Naive thymus-derived CD4-positive, alpha-beta T cell (primary cell): ENCODE measurements around the gene PTPRN2. TPM values are rescaled to one million over a fixed set of nuclear protein-coding genes. Genes with fewer than 3 reads are reported as not detected.
"Not testable (repeated sequence)": the region's sequence is repeated elsewhere in the genome, so short reads cannot be mapped to it uniquely, and the experiment has no call there.

ENCODE experiments used
- ATAC-seq: fragments of 150-1000 bp; cut with Tn5 transposase; 2 replicates; pipeline ENCODE4 v1.10.0; 2021; ENCODE audit warnings: mild to moderate bottlenecking, moderate library complexity
- CTCF ChIA-PET: fragments of 350-600 bp; sonication (Branson Sonifier 250); formaldehyde crosslinking; loops from one replicate; lab custom pipeline; 2021; ENCODE audit warnings: antibody characterized with exemption; lab: Charles Lee
- POLR2A ChIA-PET: fragments of 350-600 bp; sonication (Branson Sonifier 250); formaldehyde crosslinking; loops from one replicate; lab custom pipeline; 2021; ENCODE audit warnings: antibody characterized with exemption, inconsistent platforms; lab: Charles Lee
- DNase-seq, 9 donors: peaks; one replicate each; pipeline versions ENCODE4 v3.0.0 to v3.0.0-alpha.2; 2020 to 2022; ENCODE audit warnings: mixed read lengths in 1 of 9
- H3K27ac ChIP-seq: one replicate; pipeline ENCODE4 v1.7.0; 2013; ENCODE audit warnings: mild to moderate bottlenecking, low read depth, low read length, moderate library complexity
- H3K27me3 ChIP-seq, 2 donors: one replicate each; pipeline ENCODE4 v1.7.0; 2013; ENCODE audit warnings: low read length in 2 of 2, mild to moderate bottlenecking in 2 of 2, moderate library complexity in 2 of 2; ENCODE audit not compliant: control insufficient read depth in 2 of 2, insufficient read depth in 2 of 2
- H3K36me3 ChIP-seq, 3 experiments: 1 replicate in 2 of 3; 2 replicates in 1 of 3; pipeline ENCODE4 v1.7.0; 2013; ENCODE audit warnings: low read length in 3 of 3, mild to moderate bottlenecking in 3 of 3, moderate library complexity in 1 of 3; ENCODE audit not compliant: insufficient read depth in 3 of 3, control insufficient read depth in 2 of 3
- H3K4me1 ChIP-seq, 2 donors: one replicate each; pipeline ENCODE4 v1.7.0; 2013; ENCODE audit warnings: low read length in 2 of 2, mild to moderate bottlenecking in 2 of 2, moderate library complexity in 1 of 2; ENCODE audit not compliant: control insufficient read depth in 2 of 2, insufficient read depth in 2 of 2
- H3K4me3 ChIP-seq: 2 replicates; pipeline ENCODE4 v1.7.0; 2013; ENCODE audit warnings: mild to moderate bottlenecking, low read length
- H3K9me3 ChIP-seq, 3 experiments: 1 replicate in 2 of 3; 2 replicates in 1 of 3; pipeline ENCODE4 v1.7.0; 2013; ENCODE audit warnings: low read length in 3 of 3; ENCODE audit not compliant: control insufficient read depth in 2 of 3
- H3K27ac Mint-ChIP-seq, 9 donors: one replicate each; pipeline ENCODE4 v1.8.0; 2020 to 2022; ENCODE audit warnings: mixed read lengths in 9 of 9, mild to moderate bottlenecking in 8 of 9, moderate library complexity in 5 of 9, inconsistent platforms in 2 of 9
- H3K27me3 Mint-ChIP-seq, 5 donors: one replicate each; pipeline ENCODE4 v1.8.0; 2021 to 2022; ENCODE audit warnings: mixed read lengths in 5 of 5, mild to moderate bottlenecking in 1 of 5
- H3K36me3 Mint-ChIP-seq, 5 donors: one replicate each; pipeline ENCODE4 v1.8.0; 2020 to 2022; ENCODE audit warnings: mixed read lengths in 5 of 5, mild to moderate bottlenecking in 3 of 5, inconsistent platforms in 1 of 5
- H3K4me1 Mint-ChIP-seq, 7 donors: one replicate each; pipeline ENCODE4 v1.8.0; 2020 to 2022; ENCODE audit warnings: mixed read lengths in 7 of 7, mild to moderate bottlenecking in 3 of 7, inconsistent platforms in 1 of 7
- H3K4me3 Mint-ChIP-seq, 10 donors: one replicate each; pipeline ENCODE4 v1.8.0; 2020 to 2022; ENCODE audit warnings: mild to moderate bottlenecking in 10 of 10, mixed read lengths in 10 of 10, moderate library complexity in 6 of 10, inconsistent platforms in 2 of 10
- H3K9me3 Mint-ChIP-seq, 11 donors: one replicate each; pipeline ENCODE4 v1.8.0; 2020 to 2022; ENCODE audit warnings: mixed read lengths in 11 of 11, mild to moderate bottlenecking in 4 of 11, inconsistent platforms in 1 of 11, moderate library complexity in 1 of 11
- intact Hi-C, 2 donors: fragments of 100-400 bp; cut with micrococcal nuclease; formaldehyde crosslinking; loops; one replicate each; pipeline ENCODE4 v1.15.1; 2023
- polyA plus RNA-seq, 2 donors: library from polyadenylated mRNA; unstranded; fragments of 300-500 nt; fragmentation: Illumina TruSeq; gene quantifications; one replicate each; pipeline ENCODE4 v1.2.3, GENCODE V29; 2021
- total RNA-seq, 6 experiments: library from RNA in 5 of 6; stranded (reverse) in 5 of 6; gene quantifications; 1 replicate in 5 of 6; 2 replicates in 1 of 6; pipeline ENCODE4 v1.2.3 and lab custom pipeline; 2021 to 2026

The PTPRN2 gene
- total and polyA plus RNA-seq, 7 experiments from 2014 or later = 0.58 to 2.3 (median 1.4) TPM

DNA sequence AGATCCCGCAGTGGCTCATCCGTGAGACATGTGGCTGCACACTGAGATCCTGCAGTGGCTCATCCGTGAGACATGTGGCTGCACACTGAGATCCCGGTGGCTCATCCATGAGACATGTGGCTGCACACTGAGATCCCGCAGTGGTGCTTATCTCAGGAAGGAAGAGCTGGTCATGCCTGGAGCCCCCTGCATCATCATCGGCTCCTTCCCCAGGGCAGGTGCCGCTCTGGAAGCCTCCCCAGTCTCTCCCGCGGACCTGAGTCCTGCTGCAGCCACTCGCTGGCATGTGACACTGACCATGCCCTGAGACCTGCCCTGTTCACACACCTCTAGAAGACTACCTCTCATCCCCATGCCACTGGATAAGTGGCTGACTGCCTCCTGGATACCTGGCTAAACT lies 181.3 kb downstream of the PTPRN2 start:
- Histone ChIP-seq H3K27me3 (no peaks in the 10 kb centered on the region), H3K4me3 (no peak overlapping the region), H3K36me3 (no peaks in the 10 kb centered on the region), H3K9me3 (no peaks in the 10 kb centered on the region), H3K4me1 (no peaks in the 10 kb centered on the region), H3K27ac (no peak overlapping the region)
- DNase-seq (no peak), ATAC-seq (no peak)
- Mint-ChIP-seq H3K9me3 (no peaks in the 10 kb centered on the region), H3K4me3 (no peak overlapping the region), H3K27me3 (peaks cover 0 to 18% (median 0%) of the 10 kb centered on the region in 5 donors), H3K27ac (no peak overlapping the region), H3K4me1 (no peaks in the 10 kb centered on the region), H3K36me3 (no peaks in the 10 kb centered on the region)
- CTCF ChIA-PET = interaction anchor here (0.6 kb wide), 1 partner anchor 571 kb away, joined by 3 read pairs; no protein-coding TSS in a partner anchor
- POLR2A ChIA-PET = no interaction called here
- intact Hi-C loops = no loop called here

DNA sequence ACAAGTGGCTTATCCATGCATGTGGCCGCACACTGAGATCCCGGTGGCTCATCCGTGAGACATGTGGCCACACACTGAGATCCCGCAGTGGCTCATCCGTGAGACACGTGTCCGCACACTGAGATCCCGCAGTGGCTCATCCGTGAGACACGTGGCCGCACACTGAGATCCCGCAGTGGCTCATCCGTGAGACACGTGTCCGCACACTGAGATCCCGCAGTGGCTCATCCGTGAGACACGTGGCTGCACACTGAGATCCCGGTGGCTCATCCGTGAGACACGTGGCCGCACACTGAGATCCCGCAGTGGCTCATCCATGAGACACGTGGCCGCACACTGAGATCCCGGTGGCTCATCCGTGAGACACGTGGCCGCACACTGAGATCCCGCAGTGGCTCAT lies 181.9 kb downstream of the PTPRN2 start:
- H3K36me3 Mint-ChIP-seq, H3K4me1 ChIP-seq, POLR2A ChIA-PET, H3K9me3 ChIP-seq, H3K4me3 ChIP-seq, intact Hi-C loops, H3K4me3 Mint-ChIP-seq, H3K27me3 ChIP-seq, H3K4me1 Mint-ChIP-seq, H3K27ac ChIP-seq, H3K27ac Mint-ChIP-seq, DNase-seq, H3K36me3 ChIP-seq, H3K9me3 Mint-ChIP-seq, ATAC-seq: not testable (repeated sequence)
- CTCF ChIA-PET = interaction anchor here (0.6 kb wide), 1 partner anchor 572 kb away, joined by 3 read pairs; no protein-coding TSS in a partner anchor
- H3K27me3 Mint-ChIP-seq = peaks cover 0 to 20% (median 0%) of the 10 kb centered on the region in 5 donors

DNA sequence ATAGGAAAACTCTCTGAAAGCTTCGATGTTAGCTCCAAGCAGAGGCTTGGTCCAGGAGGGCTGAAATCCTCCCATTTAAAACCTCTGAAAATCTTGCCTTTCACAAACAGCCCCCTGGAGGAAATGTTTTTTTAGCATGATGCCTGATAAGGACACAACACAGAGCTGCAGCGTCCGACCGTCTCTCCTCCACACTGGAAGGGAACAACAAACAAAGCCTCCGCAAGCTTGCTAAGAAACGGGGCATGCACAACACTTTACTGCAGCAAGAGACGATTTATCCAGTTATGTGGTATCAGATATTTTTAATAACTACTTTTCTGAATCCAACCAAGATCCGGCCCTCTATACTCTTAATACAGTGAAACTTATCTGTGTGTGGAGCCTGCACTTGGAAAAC lies 182.3 kb downstream of the PTPRN2 start:
- H3K9me3 Mint-ChIP-seq = peaks cover 0 to under 1% (median 0%) of the 10 kb centered on the region in 11 donors
- ChIA-PET POLR2A (no interaction called here), CTCF (no interaction called here)
- ATAC-seq = no peak
- H3K36me3 ChIP-seq = no peaks in the 10 kb centered on the region
- H3K4me1 ChIP-seq = no peaks in the 10 kb centered on the region
- H3K4me3 Mint-ChIP-seq = no peak overlapping the region
- intact Hi-C loops = no loop called here
- no peak overlapping the region for H3K4me3 ChIP-seq
- no peak overlapping the region for H3K27ac ChIP-seq
- H3K9me3 ChIP-seq = no peaks in the 10 kb centered on the region
- no peak overlapping the region for H3K27ac Mint-ChIP-seq
- H3K27me3 Mint-ChIP-seq = peaks cover 0 to 17% (median 0%) of the 10 kb centered on the region in 5 donors
- no peaks in the 10 kb centered on the region for H3K4me1 Mint-ChIP-seq
- no peaks in the 10 kb centered on the region for H3K36me3 Mint-ChIP-seq
- no peak for DNase-seq
- no peaks in the 10 kb centered on the region for H3K27me3 ChIP-seq

DNA sequence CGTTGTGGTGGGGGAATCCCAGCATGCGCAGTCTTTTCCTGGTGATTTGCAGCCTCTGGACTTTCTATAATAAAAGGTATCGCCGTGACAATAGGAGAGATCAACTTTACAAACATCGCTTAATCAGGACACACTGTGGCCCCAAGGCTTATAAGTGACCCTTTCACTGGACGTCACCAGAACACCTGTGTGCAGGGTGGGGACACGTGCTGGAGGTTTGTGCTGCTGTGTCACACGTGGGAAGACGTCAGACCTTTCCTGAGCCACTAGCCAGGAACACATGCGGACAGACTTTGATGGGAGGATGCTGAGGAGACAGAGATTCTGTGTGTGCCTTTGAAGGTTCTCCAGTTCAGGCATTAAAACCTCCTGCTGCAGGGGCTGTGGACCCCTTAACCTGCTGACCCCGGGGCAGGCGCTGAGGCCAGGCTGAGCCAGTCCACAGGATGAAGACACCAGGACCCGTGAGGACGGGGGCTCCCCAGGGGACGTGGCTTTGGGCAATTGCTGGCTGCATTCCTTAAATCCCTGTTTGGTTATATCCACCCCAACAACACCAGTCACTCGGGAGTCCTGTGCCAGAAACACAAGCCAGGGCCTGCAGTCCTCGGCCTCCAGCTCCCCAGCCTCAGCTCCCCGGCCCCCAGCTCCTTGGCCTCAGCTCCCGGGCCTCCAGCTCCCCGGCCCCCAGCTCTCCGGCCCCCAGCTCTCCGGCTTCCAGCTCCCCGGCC lies 183.4 kb downstream of the PTPRN2 start:
- ChIA-PET CTCF (no interaction called here), POLR2A (no interaction called here)
- DNase-seq = no peak
- Histone ChIP-seq H3K27me3 (no peaks in the 10 kb centered on the region), H3K27ac (no peak overlapping the region), H3K4me1 (no peaks in the 10 kb centered on the region), H3K9me3 (no peaks in the 10 kb centered on the region), H3K4me3 (no peak overlapping the region), H3K36me3 (no peaks in the 10 kb centered on the region)
- Mint-ChIP-seq H3K27me3 (peaks cover 0 to 12% (median 0%) of the 10 kb centered on the region in 5 donors), H3K27ac (no peak overlapping the region), H3K36me3 (no peaks in the 10 kb centered on the region), H3K9me3 (peaks cover 0 to 8% (median 2%) of the 10 kb centered on the region in 11 donors), H3K4me3 (no peak overlapping the region), H3K4me1 (no peaks in the 10 kb centered on the region)
- intact Hi-C loops = no loop called here
- no peak for ATAC-seq

DNA sequence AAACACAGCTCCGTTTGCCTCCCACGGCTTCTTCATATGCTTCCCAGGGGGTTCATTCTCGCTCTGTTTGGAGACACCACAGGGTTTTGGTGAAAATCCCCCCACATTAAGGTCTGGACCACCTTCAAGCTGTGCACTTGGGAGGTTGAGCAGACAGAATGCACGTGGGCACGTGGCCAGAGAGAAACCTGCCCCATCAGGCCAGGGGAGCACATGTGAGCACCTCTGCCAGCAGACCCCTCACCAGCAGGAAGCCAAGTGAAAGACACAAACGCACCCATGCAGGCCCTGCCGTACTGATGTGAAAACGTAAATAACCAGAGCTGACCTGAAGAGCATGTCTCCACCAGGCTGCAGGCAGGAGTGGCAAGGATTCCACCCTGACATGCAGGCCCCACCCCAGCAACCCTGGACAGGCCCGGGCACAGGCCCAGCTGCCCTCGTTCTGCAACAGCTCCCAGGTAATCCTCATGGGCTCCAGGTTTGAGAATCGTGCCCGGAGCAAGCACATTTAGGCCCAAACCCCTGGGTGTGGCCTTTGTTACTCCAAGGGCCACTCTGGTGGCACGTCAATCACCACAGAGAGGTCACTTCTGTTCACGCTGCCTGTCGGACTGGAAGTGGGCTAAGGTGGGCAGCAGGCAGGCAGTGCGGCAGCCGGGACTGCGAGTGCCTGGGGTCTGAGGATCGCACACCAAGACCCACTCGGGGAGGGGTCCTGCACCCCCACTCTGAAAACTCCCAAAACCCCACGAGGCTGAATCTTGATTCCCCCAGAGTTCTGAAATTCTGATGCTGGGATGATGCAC lies 184.4 kb downstream of the PTPRN2 start:
- Mint-ChIP-seq H3K27me3 (peaks cover 0 to 6% (median 0%) of the 10 kb centered on the region in 5 donors), H3K4me3 (no peak overlapping the region), H3K36me3 (peaks cover 0 to 7% (median 0%) of the 10 kb centered on the region in 5 donors), H3K9me3 (peaks cover 4 to 17% (median 8%) of the 10 kb centered on the region in 11 donors), H3K27ac (no peak overlapping the region), H3K4me1 (no peaks in the 10 kb centered on the region)
- ATAC-seq (no peak), DNase-seq (no peak)
- no peaks in the 10 kb centered on the region for H3K36me3 ChIP-seq
- no peak overlapping the region for H3K27ac ChIP-seq
- no peak overlapping the region for H3K4me3 ChIP-seq
- H3K4me1 ChIP-seq = no peaks in the 10 kb centered on the region
- CTCF ChIA-PET = interaction anchor here (1.1 kb wide), 1 partner anchor 15 kb away, joined by 4 read pairs; no protein-coding TSS in a partner anchor
- POLR2A ChIA-PET = no interaction called here
- H3K9me3 ChIP-seq = no peaks in the 10 kb centered on the region
- intact Hi-C loops = no loop called here
- H3K27me3 ChIP-seq = no peaks in the 10 kb centered on the region

DNA sequence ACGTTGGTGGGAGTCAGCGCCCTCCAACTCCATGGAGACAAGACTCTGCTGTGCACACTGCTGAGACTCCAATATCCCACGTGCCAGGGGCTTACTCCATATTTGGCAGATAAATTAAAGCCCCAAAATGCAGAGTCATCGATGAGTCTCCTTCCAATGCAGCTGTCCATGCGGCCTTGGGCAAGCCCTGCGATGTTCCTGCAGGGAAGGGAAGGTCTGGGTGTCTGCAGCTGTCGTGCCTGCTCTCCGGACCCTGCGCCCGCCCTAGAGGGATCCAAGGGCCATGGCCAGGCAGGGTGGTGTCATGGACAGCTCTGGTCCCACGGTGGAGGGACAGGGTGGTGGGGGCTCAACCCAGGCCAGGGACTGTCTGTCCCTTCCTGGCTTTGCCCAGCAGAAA lies 185.2 kb downstream of the PTPRN2 start:
- intact Hi-C loops = no loop called here
- ChIA-PET CTCF (interaction anchor here (0.6 to 1.1 kb wide), 2 partner anchors 14 to 71 kb away, joined by 3 to 4 read pairs; no protein-coding TSS in a partner anchor), POLR2A (no interaction called here)
- Mint-ChIP-seq H3K27ac (no peak overlapping the region), H3K27me3 (peaks cover 0 to 6% (median 0%) of the 10 kb centered on the region in 5 donors), H3K36me3 (peaks cover 0 to 7% (median 0%) of the 10 kb centered on the region in 5 donors), H3K4me1 (no peaks in the 10 kb centered on the region), H3K9me3 (peaks cover 4 to 22% (median 10%) of the 10 kb centered on the region in 11 donors), H3K4me3 (no peak overlapping the region)
- no peak for ATAC-seq
- Histone ChIP-seq H3K9me3 (no peaks in the 10 kb centered on the region), H3K27me3 (no peaks in the 10 kb centered on the region), H3K4me1 (no peaks in the 10 kb centered on the region), H3K4me3 (no peak overlapping the region), H3K27ac (no peak overlapping the region), H3K36me3 (no peaks in the 10 kb centered on the region)
- no peak for DNase-seq
